ENCODE measurements around the gene NR1H4. TPM values are rescaled to one million over a fixed set of nuclear protein-coding genes. Genes with fewer than 3 reads are reported as not detected.
A peak's percentile ranks its signal among the peaks of the same experiment; 100 is the strongest.

The NR1H4 gene
- total RNA-seq, 1 experiment from 2014 or later: not detected

- no peaks in the 10 kb centered on the region for H3K9me3 Mint-ChIP-seq (ENCODE audit: unreplicated experiment)
- intact Hi-C loops (cut with micrococcal nuclease; ENCODE audit: unreplicated experiment): no loop called here
- no peaks in the 10 kb centered on the region for H3K9me3 ChIP-seq
- no peak overlapping the region for H3K27ac Mint-ChIP-seq (ENCODE audit: unreplicated experiment)
- H3K4me1 Mint-ChIP-seq (ENCODE audit: low read depth, unreplicated experiment): no peaks in the 10 kb centered on the region
- no TSS peak for BruUV-seq (replicated peaks)
- no peak for TF ChIP-seq CTCF (IDR thresholded peaks at IDR 0.05; ENCODE audit: insufficient read depth in 1 of 2, low read depth in 1 of 2, low read length in 1 of 2, severe bottlenecking in 1 of 2, unreplicated experiment in 1 of 2)
- POLR2A ChIA-PET: no interaction called here
- CTCF ChIA-PET: no interaction called here
- H3K4me3 Mint-ChIP-seq (ENCODE audit: unreplicated experiment): no peak overlapping the region
- no peaks in the 10 kb centered on the region for H3K36me3 ChIP-seq (ENCODE audit: control insufficient read depth, insufficient read depth, low read length)
- H3K36me3 Mint-ChIP-seq (ENCODE audit: insufficient read depth, unreplicated experiment): no peaks in the 10 kb centered on the region
- H3K4me1 ChIP-seq: no peaks in the 10 kb centered on the region
- no peak overlapping the region for H3K4me3 ChIP-seq (ENCODE audit: low read depth, low read length)
- no peak for DNase-seq
- no peaks in the 10 kb centered on the region; the same call in 1 of the 2 replicates for H3K27me3 ChIP-seq (replicated peaks; ENCODE audit: control insufficient read depth, insufficient read depth, low read length)
- peaks cover 18% of the 10 kb centered on the region for H3K27me3 Mint-ChIP-seq (ENCODE audit: insufficient read depth, unreplicated experiment)
These were observed 94.3 kb downstream of the NR1H4 start for GRCh38 chr12:100567945-100568344.

GRCh38 chr12:100572184-100572583 is 98.5 kb downstream of the NR1H4 start:
- Mint-ChIP-seq H3K36me3 (ENCODE audit: insufficient read depth, unreplicated experiment) (peaks cover 11% of the 10 kb centered on the region), H3K27me3 (ENCODE audit: insufficient read depth, unreplicated experiment) (peaks cover 5% of the 10 kb centered on the region), H3K27ac (ENCODE audit: unreplicated experiment) (no peak overlapping the region), H3K9me3 (ENCODE audit: unreplicated experiment) (no peaks in the 10 kb centered on the region), H3K4me3 (ENCODE audit: unreplicated experiment) (peak overlapping the region; percentile 51), H3K4me1 (ENCODE audit: low read depth, unreplicated experiment) (peaks cover 5% of the 10 kb centered on the region)
- intact Hi-C loops (cut with micrococcal nuclease; ENCODE audit: unreplicated experiment): loop anchor here (2.0 to 5.0 kb wide), 2 partner anchors 33 to 435 kb away; no protein-coding TSS in a partner anchor
- Histone ChIP-seq H3K4me1 (no peaks in the 10 kb centered on the region), H3K9me3 (no peaks in the 10 kb centered on the region), H3K27me3 (replicated peaks; ENCODE audit: control insufficient read depth, insufficient read depth, low read length) (no peaks in the 10 kb centered on the region; the same call in 1 of the 2 replicates), H3K4me3 (ENCODE audit: low read depth, low read length) (no peak overlapping the region), H3K36me3 (ENCODE audit: control insufficient read depth, insufficient read depth, low read length) (no peaks in the 10 kb centered on the region)
- no peak for TF ChIP-seq CTCF (IDR thresholded peaks at IDR 0.05; ENCODE audit: insufficient read depth in 1 of 2, low read depth in 1 of 2, low read length in 1 of 2, severe bottlenecking in 1 of 2, unreplicated experiment in 1 of 2)
- ChIA-PET POLR2A (no interaction called here), CTCF (no interaction called here)
- DNase-seq: no peak
- BruUV-seq (replicated peaks): no TSS peak

GRCh38 chr12:100573292-100574186 is 99.9 kb downstream of the NR1H4 start, which contains the start of gene GAS2L3:
Gene GAS2L3, plus strand, starts transcription at chr12:100573684. Its CDS starts 21,221 bp downstream, at chr12:100594905.
- Mint-ChIP-seq H3K4me1 (ENCODE audit: low read depth, unreplicated experiment) (peaks cover 5% of the 10 kb centered on the region), H3K27me3 (ENCODE audit: insufficient read depth, unreplicated experiment) (peaks cover 3% of the 10 kb centered on the region), H3K9me3 (ENCODE audit: unreplicated experiment) (no peaks in the 10 kb centered on the region), H3K36me3 (ENCODE audit: insufficient read depth, unreplicated experiment) (peaks cover 11% of the 10 kb centered on the region), H3K4me3 (ENCODE audit: unreplicated experiment) (peak within 1 kb of the TSS; percentile 93), H3K27ac (ENCODE audit: unreplicated experiment) (peak within 1 kb of the TSS; percentile 97)
- peak within 1 kb of the TSS; percentile 73 for H3K4me3 ChIP-seq (ENCODE audit: low read depth, low read length)
- H3K9me3 ChIP-seq: no peaks in the 10 kb centered on the region
- POLR2A ChIA-PET: interaction anchor here (0.6 to 1.0 kb wide), 4 partner anchors 20 to 1576 kb away, joined by 3 to 6 read pairs (median 4); no protein-coding TSS in a partner anchor
- H3K27me3 ChIP-seq (replicated peaks; ENCODE audit: control insufficient read depth, insufficient read depth, low read length): no peaks in the 10 kb centered on the region; the same call in 1 of the 2 replicates
- TF ChIP-seq CTCF (IDR thresholded peaks at IDR 0.05; ENCODE audit: insufficient read depth in 1 of 2, low read depth in 1 of 2, low read length in 1 of 2, severe bottlenecking in 1 of 2, unreplicated experiment in 1 of 2): no peak
- H3K36me3 ChIP-seq (ENCODE audit: control insufficient read depth, insufficient read depth, low read length): no peaks in the 10 kb centered on the region
- H3K4me1 ChIP-seq: no peaks in the 10 kb centered on the region
- BruUV-seq (replicated peaks): no TSS peak
- DNase-seq: peak; percentile 92 to 94
- CTCF ChIA-PET: no interaction called here
- intact Hi-C loops (cut with micrococcal nuclease; ENCODE audit: unreplicated experiment): loop anchor here (2.0 to 5.0 kb wide), 2 partner anchors 35 to 436 kb away; no protein-coding TSS in a partner anchor

Data from Caco-2 (cell line).